ENCODE results near the gene ITGB2. TPM values are rescaled to one million over a fixed set of nuclear protein-coding genes. Genes with fewer than 3 reads are reported as not detected.

ITGB2 gene
- total RNA-seq, 5 donors from 2014 or later (not counting 1 experiment from before 2014, with no cell fraction given) = 249 to 498 (median 304) TPM

DNA sequence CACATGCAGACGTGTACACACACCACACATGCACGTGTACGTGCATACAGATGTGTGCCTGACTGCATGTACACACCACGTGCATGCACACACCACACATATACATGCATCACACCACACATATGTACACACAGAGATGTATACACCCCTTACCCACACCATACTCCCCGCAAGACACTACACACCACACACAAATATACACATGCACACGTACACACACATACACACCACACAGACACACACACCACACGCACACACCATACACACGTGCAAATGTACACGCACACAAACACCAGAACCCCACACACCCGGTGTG, 9.7 kb downstream of the ITGB2 start:
- Histone ChIP-seq H3K27me3 (replicated peaks in 1 of 2; ENCODE audit: control insufficient read depth in 2 of 2, extremely low read depth in 1 of 2, insufficient read depth in 2 of 2, low read length in 1 of 2) (no peaks in the 10 kb centered on the region), H3K4me3 (ENCODE audit: control insufficient read depth in 1 of 2, extremely low read depth in 1 of 2, low read length in 1 of 2) (peak overlapping the region; percentile 33 to 62), H3K27ac (ENCODE audit: low read length) (peak overlapping the region; percentile 78), H3K9me3 (no peaks in the 10 kb centered on the region), H3K4me1 (ENCODE audit: control insufficient read depth in 1 of 2, extremely low read depth in 1 of 2, insufficient read depth in 2 of 2, low read length in 2 of 2) (peaks cover 48 to 97% of the 10 kb centered on the region in 2 experiments), H3K36me3 (ENCODE audit: control insufficient read depth in 2 of 2, extremely low read depth in 1 of 2, insufficient read depth in 1 of 2, low read length in 1 of 2) (peaks cover 4 to 52% of the 10 kb centered on the region in 2 donors)
- no peak for DNase-seq
- no peak for ATAC-seq (replicated peaks in 1 of 4)
- H3K9me3 Mint-ChIP-seq = no peaks in the 10 kb centered on the region
- 47% methylated on average over 10 of the region's 10 CpGs for WGBS (ENCODE audit: insufficient coverage)
- H3K4me3 Mint-ChIP-seq = peak overlapping the region; percentile 59 to 80 (median 62)
- POLR2A ChIA-PET = no interaction called here
- CTCF ChIA-PET = interaction anchor here in 1 of 2 donors (0.8 to 1.8 kb wide), 4 partner anchors 14 to 110 kb away, joined by 3 to 7 read pairs (median 4); partner anchors contain the start of gene UBE2G2
- peaks cover 72 to 83% (median 82%) of the 10 kb centered on the region in 3 donors for H3K4me1 Mint-ChIP-seq
- peak overlapping the region; percentile 89 to 90 for H3K27ac Mint-ChIP-seq
- H3K36me3 Mint-ChIP-seq = peaks cover 17% of the 10 kb centered on the region
- no peaks in the 10 kb centered on the region for H3K27me3 Mint-ChIP-seq

DNA sequence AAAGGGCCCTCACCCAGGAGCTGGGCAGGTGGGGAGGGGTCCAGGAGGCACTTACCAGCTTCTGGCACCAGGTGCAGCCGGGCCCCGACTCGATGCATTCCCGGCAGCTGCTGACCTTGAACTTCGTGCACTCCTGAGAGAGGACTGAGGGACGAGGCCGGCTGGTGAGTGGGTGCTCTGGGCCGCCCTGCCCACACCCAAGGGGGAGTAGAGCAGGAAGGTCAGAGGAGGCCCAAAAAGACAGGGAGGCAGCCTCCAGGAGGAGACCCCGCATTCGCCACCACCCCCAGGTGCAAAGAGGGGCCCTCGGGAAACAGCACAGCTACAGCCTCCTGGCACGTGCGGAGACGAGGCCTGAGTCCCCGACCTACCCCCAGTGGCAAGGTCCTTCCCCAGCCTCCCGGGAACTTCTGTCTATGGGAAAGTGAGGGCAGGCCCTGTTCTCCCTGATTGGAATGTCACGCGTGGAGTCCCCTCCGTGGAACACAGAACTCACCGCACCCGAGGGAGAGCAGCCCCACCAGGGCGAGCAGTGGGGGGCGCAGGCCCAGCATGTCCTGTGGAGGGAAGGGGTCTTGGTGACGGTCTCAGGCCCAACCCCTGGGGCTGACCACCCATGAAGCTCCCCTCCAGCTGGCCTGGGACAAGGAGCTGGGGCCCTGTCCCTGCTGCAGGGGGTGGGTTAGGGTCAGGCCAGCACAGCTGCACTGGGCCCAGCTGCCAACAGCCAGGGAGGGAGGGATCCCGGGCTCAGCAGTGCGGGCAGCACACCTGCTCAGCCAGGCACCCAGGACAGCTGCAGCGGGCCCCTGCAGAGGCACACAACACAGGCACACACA, 10.3 kb downstream of the ITGB2 start:
- Histone ChIP-seq H3K9me3 (no peaks in the 10 kb centered on the region), H3K4me3 (ENCODE audit: control insufficient read depth in 1 of 2, extremely low read depth in 1 of 2, low read length in 1 of 2) (peak overlapping the region; percentile 33 to 62), H3K27me3 (replicated peaks in 1 of 2; ENCODE audit: control insufficient read depth in 2 of 2, extremely low read depth in 1 of 2, insufficient read depth in 2 of 2, low read length in 1 of 2) (no peaks in the 10 kb centered on the region), H3K4me1 (ENCODE audit: control insufficient read depth in 1 of 2, extremely low read depth in 1 of 2, insufficient read depth in 2 of 2, low read length in 2 of 2) (peaks cover 44 to 96% of the 10 kb centered on the region in 2 experiments), H3K27ac (ENCODE audit: low read length) (peak overlapping the region; percentile 78), H3K36me3 (ENCODE audit: control insufficient read depth in 2 of 2, extremely low read depth in 1 of 2, insufficient read depth in 1 of 2, low read length in 1 of 2) (peaks cover 7 to 55% of the 10 kb centered on the region in 2 donors)
- H3K4me3 Mint-ChIP-seq = peak overlapping the region in 2 of 3 donors; percentile 24 to 80
- ChIA-PET CTCF (interaction anchor here in 1 of 2 donors (0.9 to 1.8 kb wide), 3 partner anchors 17 to 109 kb away, joined by 3 to 7 read pairs (median 5); partner anchors contain the start of gene UBE2G2), POLR2A (no interaction called here)
- ATAC-seq (replicated peaks in 1 of 4) (no peak), DNase-seq (no peak)
- 83% methylated on average over 6 of the region's 27 CpGs for WGBS (ENCODE audit: insufficient coverage)
- peaks cover 16% of the 10 kb centered on the region for H3K36me3 Mint-ChIP-seq
- H3K9me3 Mint-ChIP-seq = no peaks in the 10 kb centered on the region
- peaks cover 66 to 78% (median 77%) of the 10 kb centered on the region in 3 donors for H3K4me1 Mint-ChIP-seq
- no peaks in the 10 kb centered on the region for H3K27me3 Mint-ChIP-seq
- H3K27ac Mint-ChIP-seq = peak overlapping the region; percentile 89 to 90

DNA sequence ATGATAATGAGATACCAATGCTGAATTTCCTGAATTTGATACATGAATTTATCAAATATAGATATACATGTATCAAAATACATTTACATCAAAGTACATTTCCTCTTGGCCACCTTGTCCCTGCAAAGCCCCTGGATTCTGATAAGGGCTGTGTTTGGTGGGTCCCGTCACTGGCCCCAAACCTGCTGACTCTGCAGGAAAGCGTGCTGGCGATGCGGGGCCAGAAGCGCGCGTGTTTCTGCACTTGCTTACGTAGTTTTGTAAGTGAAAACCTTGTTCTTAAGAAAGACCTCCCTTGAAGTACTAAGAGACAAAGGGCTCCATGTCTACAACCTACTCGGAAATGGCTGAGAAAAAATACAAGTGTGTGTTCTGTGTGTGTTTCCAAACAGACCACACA, 11.0 kb downstream of the ITGB2 start:
- peaks cover 10 to 61% of the 10 kb centered on the region in 2 donors for H3K36me3 ChIP-seq (ENCODE audit: control insufficient read depth in 2 of 2, extremely low read depth in 1 of 2, insufficient read depth in 1 of 2, low read length in 1 of 2)
- CTCF ChIA-PET = no interaction called here
- H3K4me3 ChIP-seq (ENCODE audit: control insufficient read depth in 1 of 2, extremely low read depth in 1 of 2, low read length in 1 of 2) = no peak overlapping the region
- H3K4me1 Mint-ChIP-seq = peaks cover 62 to 74% (median 73%) of the 10 kb centered on the region in 3 donors
- no peaks in the 10 kb centered on the region for H3K9me3 ChIP-seq
- H3K27ac ChIP-seq (ENCODE audit: low read length) = peak overlapping the region; percentile 78
- DNase-seq = no peak
- H3K9me3 Mint-ChIP-seq = no peaks in the 10 kb centered on the region
- H3K4me3 Mint-ChIP-seq = peak overlapping the region in 2 of 3 donors; percentile 24 to 80
- H3K36me3 Mint-ChIP-seq = peaks cover 14% of the 10 kb centered on the region
- ATAC-seq (replicated peaks in 1 of 4) = no peak
- peak overlapping the region; percentile 84 for H3K27ac Mint-ChIP-seq
- WGBS (ENCODE audit: insufficient coverage) = 100% methylated on average over 1 of the region's 9 CpGs
- POLR2A ChIA-PET = no interaction called here
- H3K27me3 ChIP-seq (replicated peaks in 1 of 2; ENCODE audit: control insufficient read depth in 2 of 2, extremely low read depth in 1 of 2, insufficient read depth in 2 of 2, low read length in 1 of 2) = no peaks in the 10 kb centered on the region
- H3K27me3 Mint-ChIP-seq = no peaks in the 10 kb centered on the region
- H3K4me1 ChIP-seq (ENCODE audit: control insufficient read depth in 1 of 2, extremely low read depth in 1 of 2, insufficient read depth in 2 of 2, low read length in 2 of 2) = peaks cover 40 to 96% of the 10 kb centered on the region in 2 experiments

DNA sequence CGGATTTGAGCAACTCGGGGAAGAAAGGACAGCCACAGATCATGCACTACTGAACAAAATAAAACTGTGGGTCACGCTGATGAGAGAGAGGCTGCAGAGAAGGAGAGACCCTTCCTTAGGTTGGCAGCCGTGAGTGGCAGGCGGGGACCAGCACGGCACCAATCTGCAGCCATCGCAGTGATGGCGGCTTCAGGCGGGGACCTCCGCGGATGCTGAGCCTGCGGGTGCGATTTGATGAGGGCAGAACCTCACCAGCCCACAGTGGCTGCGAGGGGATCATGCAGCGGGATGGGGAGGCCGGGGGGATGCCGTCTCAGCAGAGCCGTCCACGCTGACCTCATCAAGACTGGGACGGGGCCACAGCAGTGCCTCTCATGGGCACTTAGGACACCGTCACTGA, 11.8 kb downstream of the ITGB2 start:
- Mint-ChIP-seq H3K4me1 (peaks cover 61 to 71% (median 71%) of the 10 kb centered on the region in 3 donors), H3K27me3 (no peaks in the 10 kb centered on the region), H3K4me3 (peak overlapping the region in 1 of 3 donors; percentile 80), H3K36me3 (peaks cover 20% of the 10 kb centered on the region), H3K27ac (peak overlapping the region; percentile 84), H3K9me3 (no peaks in the 10 kb centered on the region)
- CTCF ChIA-PET = no interaction called here
- Histone ChIP-seq H3K27ac (ENCODE audit: low read length) (peak overlapping the region; percentile 12), H3K36me3 (ENCODE audit: control insufficient read depth in 2 of 2, extremely low read depth in 1 of 2, insufficient read depth in 1 of 2, low read length in 1 of 2) (peaks cover 17 to 69% of the 10 kb centered on the region in 2 donors), H3K9me3 (no peaks in the 10 kb centered on the region), H3K4me3 (ENCODE audit: control insufficient read depth in 1 of 2, extremely low read depth in 1 of 2, low read length in 1 of 2) (no peak overlapping the region), H3K27me3 (replicated peaks in 1 of 2; ENCODE audit: control insufficient read depth in 2 of 2, extremely low read depth in 1 of 2, insufficient read depth in 2 of 2, low read length in 1 of 2) (no peaks in the 10 kb centered on the region), H3K4me1 (ENCODE audit: control insufficient read depth in 1 of 2, extremely low read depth in 1 of 2, insufficient read depth in 2 of 2, low read length in 2 of 2) (peaks cover 35 to 88% of the 10 kb centered on the region in 2 experiments)
- 99% methylated on average over 21 of the region's 21 CpGs for WGBS (ENCODE audit: insufficient coverage)
- DNase-seq = no peak
- no peak for ATAC-seq (replicated peaks in 1 of 4)
- POLR2A ChIA-PET = no interaction called here

DNA sequence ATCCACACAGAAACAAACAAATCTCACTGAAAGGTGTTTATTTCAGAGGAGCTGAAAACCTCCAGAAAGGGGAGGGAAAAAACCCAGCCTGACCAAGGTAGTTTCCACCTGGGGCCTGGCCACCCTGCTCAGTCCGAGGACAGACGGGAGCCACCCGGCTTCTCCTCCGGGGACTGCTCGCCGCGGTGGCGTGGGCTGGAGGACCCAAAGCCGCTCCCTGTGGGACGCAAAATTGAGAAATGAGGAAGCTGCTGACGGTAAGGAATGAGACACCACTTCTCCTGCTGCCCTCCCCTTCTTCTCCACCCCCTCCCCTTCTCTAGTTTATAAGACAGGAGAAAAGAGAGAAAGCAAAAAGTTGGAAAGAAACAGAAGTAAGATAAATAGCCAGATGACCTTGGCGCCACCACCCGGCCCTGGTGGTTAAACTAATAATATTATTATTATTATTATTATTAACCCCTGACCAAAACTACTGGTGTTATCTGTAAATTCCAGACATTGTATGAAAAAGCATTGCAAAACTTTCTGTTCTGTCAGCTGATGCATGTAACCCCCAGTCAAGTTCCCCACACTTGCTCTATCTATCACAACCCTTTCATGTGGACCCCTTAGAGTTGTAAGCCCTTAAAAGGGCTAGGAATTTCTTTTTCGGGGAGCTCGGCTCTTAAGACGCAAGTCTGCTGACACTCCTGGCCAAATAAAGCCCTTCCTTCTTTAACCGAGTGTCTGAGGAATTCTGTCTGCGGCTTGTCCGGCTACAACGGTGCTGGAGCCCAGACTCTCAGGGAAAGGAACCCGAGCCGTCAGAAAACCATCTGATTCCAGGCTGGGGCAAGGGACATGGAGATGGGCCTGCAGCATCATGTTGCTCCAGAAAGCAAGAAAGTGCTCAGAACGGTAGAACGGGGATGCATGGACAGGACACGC, 12.5 kb downstream of the ITGB2 start:
- Histone ChIP-seq H3K9me3 (no peaks in the 10 kb centered on the region), H3K4me1 (ENCODE audit: control insufficient read depth in 1 of 2, extremely low read depth in 1 of 2, insufficient read depth in 2 of 2, low read length in 2 of 2) (peaks cover 28 to 81% of the 10 kb centered on the region in 2 experiments), H3K36me3 (ENCODE audit: control insufficient read depth in 2 of 2, extremely low read depth in 1 of 2, insufficient read depth in 1 of 2, low read length in 1 of 2) (peaks cover 19 to 76% of the 10 kb centered on the region in 2 donors), H3K27me3 (replicated peaks in 1 of 2; ENCODE audit: control insufficient read depth in 2 of 2, extremely low read depth in 1 of 2, insufficient read depth in 2 of 2, low read length in 1 of 2) (no peaks in the 10 kb centered on the region), H3K27ac (ENCODE audit: low read length) (peak overlapping the region; percentile 39), H3K4me3 (ENCODE audit: control insufficient read depth in 1 of 2, extremely low read depth in 1 of 2, low read length in 1 of 2) (no peak overlapping the region)
- Mint-ChIP-seq H3K4me1 (peaks cover 56 to 66% (median 65%) of the 10 kb centered on the region in 3 donors), H3K27me3 (no peaks in the 10 kb centered on the region), H3K9me3 (no peaks in the 10 kb centered on the region), H3K36me3 (peaks cover 22% of the 10 kb centered on the region), H3K27ac (peak overlapping the region; percentile 81 to 85), H3K4me3 (peak overlapping the region in 1 of 3 donors; percentile 80)
- ATAC-seq (replicated peaks in 1 of 4) (no peak), DNase-seq (no peak)
- ChIA-PET CTCF (no interaction called here), POLR2A (no interaction called here)
- WGBS (ENCODE audit: insufficient coverage) = 93% methylated on average over 9 of the region's 25 CpGs

All from T-cell (primary cell).